ENCODE measurements around the gene CRYZL1. TPM values are rescaled to one million over a fixed set of nuclear protein-coding genes. Genes with fewer than 3 reads are reported as not detected.

The CRYZL1 gene
- total RNA-seq, 1 donor from 2014 or later: 32.2 TPM

- TF ChIP-seq CTCF (IDR thresholded peaks at IDR 0.05; ENCODE audit: unreplicated experiment): no peak
- H3K4me1 Mint-ChIP-seq (ENCODE audit: unreplicated experiment): peaks cover 27% of the 10 kb centered on the region
- no peak for DNase-seq (ENCODE audit: low spot score)
- H3K27ac Mint-ChIP-seq (ENCODE audit: unreplicated experiment): no peak overlapping the region
- no peak overlapping the region for H3K4me3 Mint-ChIP-seq (ENCODE audit: unreplicated experiment)
- H3K36me3 Mint-ChIP-seq (ENCODE audit: low read depth, unreplicated experiment): no peaks in the 10 kb centered on the region
- H3K27me3 Mint-ChIP-seq (ENCODE audit: unreplicated experiment): no peaks in the 10 kb centered on the region
- no peaks in the 10 kb centered on the region for H3K9me3 Mint-ChIP-seq (ENCODE audit: unreplicated experiment)
Measured at GRCh38 chr21:33685613-33686197, 44.2 kb upstream of the CRYZL1 start.

GRCh38 chr21:33684923-33685560 is 43.5 kb upstream of the CRYZL1 start:
- no peak overlapping the region for H3K4me3 Mint-ChIP-seq (ENCODE audit: unreplicated experiment)
- no peaks in the 10 kb centered on the region for H3K9me3 Mint-ChIP-seq (ENCODE audit: unreplicated experiment)
- peaks cover 27% of the 10 kb centered on the region for H3K4me1 Mint-ChIP-seq (ENCODE audit: unreplicated experiment)
- no peak for TF ChIP-seq CTCF (IDR thresholded peaks at IDR 0.05; ENCODE audit: unreplicated experiment)
- DNase-seq (ENCODE audit: low spot score): no peak
- H3K36me3 Mint-ChIP-seq (ENCODE audit: low read depth, unreplicated experiment): no peaks in the 10 kb centered on the region
- no peaks in the 10 kb centered on the region for H3K27me3 Mint-ChIP-seq (ENCODE audit: unreplicated experiment)
- peak overlapping the region; percentile 43 for H3K27ac Mint-ChIP-seq (ENCODE audit: unreplicated experiment)

GRCh38 chr21:33684068-33684467 is 42.5 kb upstream of the CRYZL1 start:
- H3K36me3 Mint-ChIP-seq (ENCODE audit: low read depth, unreplicated experiment): no peaks in the 10 kb centered on the region
- no peak overlapping the region for H3K4me3 Mint-ChIP-seq (ENCODE audit: unreplicated experiment)
- no peaks in the 10 kb centered on the region for H3K9me3 Mint-ChIP-seq (ENCODE audit: unreplicated experiment)
- no peak for TF ChIP-seq CTCF (IDR thresholded peaks at IDR 0.05; ENCODE audit: unreplicated experiment)
- peak overlapping the region; percentile 30 for H3K27ac Mint-ChIP-seq (ENCODE audit: unreplicated experiment)
- H3K27me3 Mint-ChIP-seq (ENCODE audit: unreplicated experiment): no peaks in the 10 kb centered on the region
- no peak for DNase-seq (ENCODE audit: low spot score)
- peaks cover 27% of the 10 kb centered on the region for H3K4me1 Mint-ChIP-seq (ENCODE audit: unreplicated experiment)

- no peak for TF ChIP-seq CTCF (IDR thresholded peaks at IDR 0.05; ENCODE audit: unreplicated experiment)
- no peak for DNase-seq (ENCODE audit: low spot score)
- H3K27ac Mint-ChIP-seq (ENCODE audit: unreplicated experiment): peak overlapping the region; percentile 40
- no peak overlapping the region for H3K4me3 Mint-ChIP-seq (ENCODE audit: unreplicated experiment)
- H3K27me3 Mint-ChIP-seq (ENCODE audit: unreplicated experiment): no peaks in the 10 kb centered on the region
- H3K4me1 Mint-ChIP-seq (ENCODE audit: unreplicated experiment): peaks cover 27% of the 10 kb centered on the region
- H3K9me3 Mint-ChIP-seq (ENCODE audit: unreplicated experiment): no peaks in the 10 kb centered on the region
- no peaks in the 10 kb centered on the region for H3K36me3 Mint-ChIP-seq (ENCODE audit: low read depth, unreplicated experiment)
Measured at GRCh38 chr21:33682992-33683627, 41.6 kb upstream of the CRYZL1 start.

- Mint-ChIP-seq H3K4me1 (ENCODE audit: unreplicated experiment) (peaks cover 26% of the 10 kb centered on the region), H3K4me3 (ENCODE audit: unreplicated experiment) (peak overlapping the region; percentile 62), H3K27ac (ENCODE audit: unreplicated experiment) (no peak overlapping the region), H3K27me3 (ENCODE audit: unreplicated experiment) (no peaks in the 10 kb centered on the region), H3K36me3 (ENCODE audit: low read depth, unreplicated experiment) (no peaks in the 10 kb centered on the region), H3K9me3 (ENCODE audit: unreplicated experiment) (no peaks in the 10 kb centered on the region)
- DNase-seq (ENCODE audit: low spot score): no peak
- TF ChIP-seq CTCF (IDR thresholded peaks at IDR 0.05; ENCODE audit: unreplicated experiment): no peak
Measured at GRCh38 chr21:33680870-33681269, 39.3 kb upstream of the CRYZL1 start.

Measured in endothelial cell (in vitro differentiated cells).